OCI-LY3 (cell line): ENCODE measurements around the gene HELZ.

Experiments used
- H2AFZ ChIP-seq: fragments of 200-600, 300-600 bp; shearing (Covaris generic); 2 replicates; pipeline ENCODE4 v1.6.0; 2014; ENCODE audit warnings: antibody characterized with exemption, low read depth, low read length
- H3K27ac ChIP-seq: fragments of 200-600, 300-600 bp; sonication (generic); 2 replicates; pipeline ENCODE4 v1.5.1; 2014; ENCODE audit warnings: mild to moderate bottlenecking, low read length, moderate library complexity, mixed read lengths
- H3K27me3 ChIP-seq: fragments of 200-600, 300-600 bp; sonication (generic); 2 replicates; pipeline ENCODE4 v1.6.1; 2014; ENCODE audit warnings: low read depth, low read length, mixed read lengths
- H3K36me3 ChIP-seq: fragments of 200-600, 300-600 bp; sonication (generic); replicated peaks from 2 replicates; pipeline ENCODE3; 2014; ENCODE audit warnings: low read depth, low read length, mixed read lengths
- H3K4me1 ChIP-seq: fragments of 300-600, 200-600 bp; sonication (generic); 2 replicates; pipeline ENCODE4 v1.6.1; 2014; ENCODE audit warnings: low read length, mixed read lengths
- H3K4me2 ChIP-seq: fragments of 200-600, 300-600 bp; sonication (generic); 2 replicates; pipeline ENCODE4 v1.6.1; 2014; ENCODE audit warnings: low read length, mixed read lengths
- H3K4me3 ChIP-seq: fragments of 300-600, 200-600 bp; sonication (generic); 2 replicates; pipeline ENCODE4 v1.5.1; 2014; ENCODE audit warnings: antibody characterized with exemption, mild to moderate bottlenecking, low read length, moderate library complexity
- H3K79me2 ChIP-seq: fragments of 300-600, 200-600 bp; shearing (Covaris generic); 2 replicates; pipeline ENCODE4 v1.6.1; 2014; ENCODE audit warnings: mild to moderate bottlenecking, low read length, mixed read lengths
- H3K9ac ChIP-seq: fragments of 300-600, 200-600 bp; shearing (Covaris generic); 2 replicates; pipeline ENCODE4 v1.6.0; 2014; ENCODE audit warnings: mild to moderate bottlenecking, low read length, moderate library complexity
- H3K9me3 ChIP-seq: fragments of 200-600, 300-600 bp; shearing (Covaris generic); 2 replicates; pipeline ENCODE4 v1.6.1; 2014; ENCODE audit warnings: low read length, mixed read lengths; ENCODE audit not compliant: insufficient read depth
- H4K20me1 ChIP-seq: fragments of 200-600, 300-600 bp; sonication (generic); 2 replicates; pipeline ENCODE4 v1.6.1; 2016; ENCODE audit warnings: low read length, mixed read lengths; ENCODE audit not compliant: insufficient read depth
- CTCF ChIP-seq: fragments of 200-600, 300-600 bp; sonication (generic); IDR thresholded peaks from 2 replicates; pipeline ENCODE4 v1.5.1; 2014; ENCODE audit warnings: antibody characterized with exemption, low read length, low read depth
- EZH2phosphoT487 ChIP-seq: fragments of 200-600 bp; shearing (Covaris generic); IDR thresholded peaks from 2 replicates; pipeline ENCODE4 v1.6.1; 2018; ENCODE audit warnings: antibody characterized with exemption, mixed run types, low read depth

The HELZ gene

GRCh38 chr17:67266496-67266895 lies 21.5 kb upstream of the HELZ start:
- Histone ChIP-seq H4K20me1 (no peaks in the 10 kb centered on the region), H3K9ac (no peak overlapping the region)

GRCh38 chr17:67265436-67266019 lies 20.5 kb upstream of the HELZ start:
- H3K36me3 ChIP-seq: no peaks in the 10 kb centered on the region
- H3K4me3 ChIP-seq: no peak overlapping the region
- no peaks in the 10 kb centered on the region for H3K27me3 ChIP-seq
- no peak overlapping the region for H3K27ac ChIP-seq
- no peaks in the 10 kb centered on the region for H3K9me3 ChIP-seq
- H3K4me2 ChIP-seq: no peak overlapping the region
- TF ChIP-seq CTCF (no peak), EZH2phosphoT487 (no peak)
- no peaks in the 10 kb centered on the region for H4K20me1 ChIP-seq
- no peaks in the 10 kb centered on the region for H3K79me2 ChIP-seq
- H2AFZ ChIP-seq: no peak overlapping the region
- no peak overlapping the region for H3K9ac ChIP-seq
- no peaks in the 10 kb centered on the region for H3K4me1 ChIP-seq

More at GRCh38 chr17:67266496-67266895, 21.5 kb upstream of the HELZ start:
- no peaks in the 10 kb centered on the region for H3K9me3 ChIP-seq
- H3K27me3 ChIP-seq: no peaks in the 10 kb centered on the region
- no peaks in the 10 kb centered on the region for H3K79me2 ChIP-seq
- no peaks in the 10 kb centered on the region for H3K36me3 ChIP-seq
- H3K4me1 ChIP-seq: no peaks in the 10 kb centered on the region
- no peak for TF ChIP-seq EZH2phosphoT487
- no peak overlapping the region for H2AFZ ChIP-seq
- no peak overlapping the region for H3K4me2 ChIP-seq
- H3K4me3 ChIP-seq: no peak overlapping the region
- no peak overlapping the region for H3K27ac ChIP-seq

GRCh38 chr17:67262435-67263117 lies 17.6 kb upstream of the HELZ start:
- Histone ChIP-seq H3K4me2 (no peak overlapping the region), H4K20me1 (no peaks in the 10 kb centered on the region), H3K27me3 (no peaks in the 10 kb centered on the region), H3K36me3 (no peaks in the 10 kb centered on the region), H3K9me3 (no peaks in the 10 kb centered on the region), H3K4me3 (no peak overlapping the region), H3K79me2 (no peaks in the 10 kb centered on the region), H3K9ac (no peak overlapping the region), H3K27ac (no peak overlapping the region), H3K4me1 (no peaks in the 10 kb centered on the region), H2AFZ (no peak overlapping the region)
- TF ChIP-seq EZH2phosphoT487 (no peak), CTCF (no peak)

- H3K4me3 ChIP-seq: no peak overlapping the region
- H3K4me1 ChIP-seq: no peaks in the 10 kb centered on the region
- no peak overlapping the region for H2AFZ ChIP-seq
- H3K27ac ChIP-seq: no peak overlapping the region
- no peaks in the 10 kb centered on the region for H3K27me3 ChIP-seq
- H3K36me3 ChIP-seq: no peaks in the 10 kb centered on the region
- no peaks in the 10 kb centered on the region for H3K9me3 ChIP-seq
- no peak overlapping the region for H3K9ac ChIP-seq
- H3K79me2 ChIP-seq: no peaks in the 10 kb centered on the region
- no peak overlapping the region for H3K4me2 ChIP-seq
- no peak for TF ChIP-seq EZH2phosphoT487
- TF ChIP-seq CTCF: no peak
- H4K20me1 ChIP-seq: no peaks in the 10 kb centered on the region
Measured at GRCh38 chr17:67260170-67260987, 15.4 kb upstream of the HELZ start.
